K562 (cell line): ENCODE data around the gene UGP2. TPM values are rescaled to one million over a fixed set of nuclear protein-coding genes. Genes with fewer than 3 reads are reported as not detected.
A peak's percentile ranks its signal among the peaks of the same experiment; 100 is the strongest.

Experiments used
- ATAC-seq: fragments of 200-7000 bp; cut with Tn5 transposase; 3 replicates; pipeline ENCODE4 v1.9.1; 2020; ENCODE audit warnings: moderate library complexity
- BruUV-seq: library from RNA; stranded (reverse); fragments of 400-500 nt; replicated peaks from 2 replicates; lab custom pipeline; 2021; lab: Mats Ljungman, UMichigan
- CTCF ChIA-PET: fragments of 300-600 bp; formaldehyde crosslinking; extraction: SDS; loops from one replicate; lab custom pipeline; 2021; ENCODE audit warnings: low intra/inter-chr PET ratio; lab: Yijun Ruan, JAX
- POLR2A ChIA-PET: fragments of 300-600, 350-650 bp; sonication (Branson Sonifier 250); formaldehyde crosslinking; extraction: SDS; loops from one replicate; lab custom pipeline; 2021; ENCODE audit warnings: antibody characterized with exemption, inconsistent platforms; lab: Yijun Ruan, JAX
- DNase-seq, 4 experiments: peaks; one replicate each; pipeline versions ENCODE4 v3.0.0 to v3.0.0-alpha.2; 2011 to 2018; ENCODE audit warnings: low spot score in 3 of 4, mixed read lengths in 3 of 4; ENCODE audit errors: extremely low read depth in 1 of 4
- FAIRE-seq: peaks from 2 replicates; lab custom pipeline; 2011; peaks lifted over from hg19 to GRCh38; lab: Jason Lieb, UNC
- H2AFZ ChIP-seq: 2 replicates; pipeline ENCODE4 v1.6.0; 2011; ENCODE audit warnings: low read depth, low read length, control low read depth, inconsistent platforms
- H3K27ac ChIP-seq: fragments of 200-600 bp; 3 replicates; pipeline ENCODE4 v1.8.0; 2011; ENCODE audit warnings: low read depth, mild to moderate bottlenecking, control low read depth, inconsistent platforms, low read length, moderate library complexity, mixed read lengths; ENCODE audit errors: extremely low read depth
- H3K27me3 ChIP-seq, 2 experiments: fragments of 300-600 bp in 1 of 2; 2 replicates in 1 of 2; 3 replicates in 1 of 2; pipeline versions ENCODE4 v1.6.0 to v1.8.0; 2011; ENCODE audit warnings: inconsistent platforms in 2 of 2, low read length in 2 of 2, mild to moderate bottlenecking in 1 of 2, mixed read lengths in 1 of 2, moderate library complexity in 1 of 2; ENCODE audit not compliant: control insufficient read depth in 2 of 2, insufficient read depth in 2 of 2
- H3K36me3 ChIP-seq: fragments of 300-600 bp; 3 replicates; pipeline ENCODE4 v1.8.0; 2011; ENCODE audit warnings: mild to moderate bottlenecking, low read length, inconsistent platforms; ENCODE audit not compliant: control insufficient read depth, insufficient read depth
- H3K4me1 ChIP-seq, 2 experiments: fragments of 200-600 bp in 1 of 2; replicated peaks in 1 of 2; 2 replicates in 1 of 2; 3 replicates in 1 of 2; pipeline versions ENCODE4 v1.5.1 to v1.8.0; 2011; ENCODE audit warnings: inconsistent platforms in 2 of 2, low read length in 2 of 2, mild to moderate bottlenecking in 1 of 2, mixed read lengths in 1 of 2, moderate library complexity in 1 of 2; ENCODE audit not compliant: control insufficient read depth in 2 of 2, insufficient read depth in 2 of 2
- H3K4me2 ChIP-seq: 2 replicates; pipeline ENCODE4 v1.6.1; 2011; ENCODE audit warnings: low read length, control low read depth, inconsistent platforms, mixed read lengths; ENCODE audit not compliant: insufficient read depth
- H3K4me3 ChIP-seq: fragments of 200-600 bp; sonication (generic), shearing (Covaris generic); 2 replicates; pipeline ENCODE4 v1.5.1; 2016; ENCODE audit warnings: control low read depth, inconsistent platforms
- H3K79me2 ChIP-seq: fragments of 200-600 bp; 3 replicates; pipeline ENCODE4 v1.8.0; 2011; ENCODE audit warnings: low read length, inconsistent platforms; ENCODE audit not compliant: control insufficient read depth, insufficient read depth
- H3K9ac ChIP-seq, 2 experiments: 2 replicates each; pipeline versions ENCODE4 v1.6.0 to v1.6.1; 2011; ENCODE audit warnings: low read depth in 2 of 2, low read length in 2 of 2, control low read depth in 1 of 2, inconsistent platforms in 1 of 2, mild to moderate bottlenecking in 1 of 2, mixed read lengths in 1 of 2; ENCODE audit not compliant: insufficient read depth in 1 of 2
- H3K9me1 ChIP-seq: one replicate; pipeline ENCODE4 v1.6.0; 2011; ENCODE audit warnings: inconsistent platforms, mild to moderate bottlenecking, low read length, moderate library complexity; ENCODE audit not compliant: control insufficient read depth, insufficient read depth
- H3K9me3 ChIP-seq: replicated peaks from 2 replicates; pipeline ENCODE4 v1.5.1; 2011; ENCODE audit warnings: low read depth, low read length, inconsistent platforms; ENCODE audit not compliant: control insufficient read depth, insufficient read depth
- H4K20me1 ChIP-seq: replicated peaks from 2 replicates; pipeline ENCODE4 v1.6.1; 2011; ENCODE audit warnings: low read length, inconsistent platforms, mixed read lengths; ENCODE audit not compliant: control insufficient read depth, insufficient read depth
- GTF2A2 ChIP-seq: IDR thresholded peaks from 2 replicates; pipeline ENCODE4 v1.6.1; 2016; ENCODE audit warnings: mild to moderate bottlenecking, missing genetic modification characterization, missing compliant biosample characterization
- HDAC8 ChIP-seq: fragments of 450-650 bp; IDR thresholded peaks from 2 replicates; pipeline ENCODE4 v1.6.1; 2016; ENCODE audit warnings: mild to moderate bottlenecking, missing genetic modification characterization, moderate library complexity, missing compliant biosample characterization
- POLR2AphosphoS2 ChIP-seq: IDR thresholded peaks from 2 replicates; pipeline ENCODE4 v1.6.1; 2012; ENCODE audit warnings: low read length, improper control_type of control experiment
- RBM15 ChIP-seq: fragments of 200-400 bp; formaldehyde crosslinking; IDR thresholded peaks from 2 replicates; pipeline ENCODE4 v1.6.1; 2018; ENCODE audit warnings: mild to moderate bottlenecking, low read length, moderate library complexity; ENCODE audit not compliant: insufficient read depth
- WHSC1 ChIP-seq: IDR thresholded peaks from one replicate; pipeline ENCODE4 v1.6.1; 2012; ENCODE audit warnings: low read length, control low read depth, inconsistent platforms
- ZNF212 ChIP-seq: fragments of 450-650 bp; formaldehyde crosslinking; IDR thresholded peaks from 2 replicates; pipeline ENCODE4 v1.4.0; 2020; ENCODE audit warnings: mild to moderate bottlenecking
- ZNF347 ChIP-seq: fragments of 450-650 bp; formaldehyde crosslinking; IDR thresholded peaks from 2 replicates; pipeline ENCODE4 v1.4.0; 2020; ENCODE audit warnings: low read depth, mild to moderate bottlenecking, moderate library complexity
- WGBS: fragments of 100-300 bp; shearing (Covaris generic); methylation state at CpG from one replicate; pipeline ENCODE4 v1.1.6; 2016; ENCODE audit warnings: low coverage, mixed read lengths; ENCODE audit not compliant: insufficient coverage; ENCODE audit errors: missing lambda C conversion rate; 5-methylcytosine and 5-hydroxymethylcytosine counted together
- in situ Hi-C: fragments of 300-500 bp; cut with MboI; formaldehyde crosslinking; loops from 4 replicates; pipeline ENCODE4 v1.15.0; 2018; ENCODE audit warnings: inconsistent platforms, mixed read lengths
- intact Hi-C: fragments of 100-400 bp; cut with micrococcal nuclease; formaldehyde crosslinking; loops from 2 replicates; pipeline ENCODE4 v1.14.2; 2022
- polyA plus RNA-seq, 8 experiments: library from polyadenylated mRNA; depleted of rRNA in 4 of 8; stranded (reverse) in 5 of 8; unstranded in 3 of 8; fragments of >200 nt; fragmentation: Nextera tagmentation in 2 of 8; fragmentation: Illumina TruSeq in 1 of 8; extraction: Ambion mirVana in 2 of 8; extraction: Trizol in 1 of 8; gene quantifications; 2 replicates each; pipeline versions ENCODE4 v1.2.1 to v1.2.3, GENCODE V29; 2011 to 2014; ENCODE audit warnings: inconsistent platforms in 1 of 8, missing spikeins in 1 of 8
- total RNA-seq, 7 experiments: library from RNA; depleted of rRNA in 6 of 7; stranded (reverse); fragments of >200 nt in 6 of 7; fragmentation: Illumina TruSeq in 2 of 7; extraction: Trizol in 2 of 7; gene quantifications; 2 replicates each; pipeline versions ENCODE4 v1.2.1 to v1.2.3, GENCODE V29; 2011 to 2021; ENCODE audit warnings: low replicate concordance in 1 of 7

UGP2 gene
- total and polyA plus RNA-seq, 9 of the 15 experiments (the other 6 are each of a cell fraction or from before 2014, with no cell fraction given) = 25.2 to 69.3 (median 58.9) TPM

DNA sequence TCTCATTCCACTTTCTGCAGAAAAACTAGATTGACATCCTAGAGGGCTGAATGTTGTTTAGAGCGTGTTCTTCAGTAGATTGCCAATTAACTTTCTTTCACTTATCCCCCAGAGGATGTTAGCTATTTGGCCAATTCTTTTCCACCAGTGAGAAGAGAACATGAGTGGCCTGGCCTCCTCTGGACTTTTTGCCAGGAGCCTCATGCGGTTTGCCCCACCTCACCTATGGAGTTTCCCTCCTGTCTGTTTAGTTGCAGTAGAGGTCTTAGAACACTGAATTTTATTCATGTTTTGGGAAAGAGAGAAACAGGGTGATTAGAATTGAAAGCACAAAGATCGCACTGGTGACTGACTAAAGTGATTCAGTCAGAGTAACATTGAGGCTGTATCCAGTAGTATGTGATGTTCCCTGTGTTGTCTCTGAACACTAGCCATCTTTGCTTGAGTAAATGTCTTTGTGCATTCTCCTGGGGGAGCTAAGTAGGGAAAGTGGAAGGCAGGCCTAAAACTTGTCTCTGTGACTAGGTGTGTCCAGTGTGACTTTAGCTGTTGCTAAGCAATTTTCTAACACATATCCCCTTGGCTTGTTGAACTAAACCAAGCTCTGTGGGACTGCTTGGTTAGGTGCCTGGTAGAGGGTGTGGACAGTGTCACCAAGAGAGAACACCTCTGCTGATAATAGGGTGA, 34.0 kb downstream of the UGP2 start:
- Histone ChIP-seq H3K27ac (no peak overlapping the region), H2AFZ (no peak overlapping the region), H3K36me3 (peaks cover 21% of the 10 kb centered on the region), H3K9me3 (no peaks in the 10 kb centered on the region), H3K9ac (no peak overlapping the region), H3K4me3 (no peak overlapping the region), H3K79me2 (no peaks in the 10 kb centered on the region), H3K9me1 (peaks cover 4% of the 10 kb centered on the region), H4K20me1 (no peaks in the 10 kb centered on the region), H3K4me1 (no peaks in the 10 kb centered on the region), H3K4me2 (no peak overlapping the region), H3K27me3 (no peaks in the 10 kb centered on the region)
- TF ChIP-seq GTF2A2 (no peak), RBM15 (no peak), HDAC8 (tag) (no peak), WHSC1 (no peak), ZNF212 (CRISPR knock-in tag) (no peak), ZNF347 (CRISPR knock-in tag) (no peak), POLR2AphosphoS2 (no peak)
- CTCF ChIA-PET = no interaction called here
- ATAC-seq = no peak; the same call in 2 of the 3 replicates
- WGBS = 88% methylated on average over 3 of the region's 3 CpGs
- DNase-seq = no peak
- POLR2A ChIA-PET = interaction anchor here (0.6 to 1.5 kb wide), 4 partner anchors 10 to 27 kb away, joined by 3 to 6 read pairs (median 4); no protein-coding TSS in a partner anchor
- intact Hi-C loops (no loop called here), in situ Hi-C loops (no loop called here)
- peak; percentile 59 for FAIRE-seq
- BruUV-seq = no TSS peak
